Stimulated activated CD4-positive, alpha-beta T cell treated with anti-CD3 and anti-CD28 coated beads, TNF-alpha, amount 100 ng/mL, for 48 hours (primary cell): ENCODE data around the gene ARHGEF18.

Source experiments
- DNase-seq, 3 donors: peaks; one replicate each; pipeline ENCODE4 v3.0.0-alpha.2; 2020; ENCODE audit warnings: low read depth in 3 of 3

ARHGEF18 gene

DNA sequence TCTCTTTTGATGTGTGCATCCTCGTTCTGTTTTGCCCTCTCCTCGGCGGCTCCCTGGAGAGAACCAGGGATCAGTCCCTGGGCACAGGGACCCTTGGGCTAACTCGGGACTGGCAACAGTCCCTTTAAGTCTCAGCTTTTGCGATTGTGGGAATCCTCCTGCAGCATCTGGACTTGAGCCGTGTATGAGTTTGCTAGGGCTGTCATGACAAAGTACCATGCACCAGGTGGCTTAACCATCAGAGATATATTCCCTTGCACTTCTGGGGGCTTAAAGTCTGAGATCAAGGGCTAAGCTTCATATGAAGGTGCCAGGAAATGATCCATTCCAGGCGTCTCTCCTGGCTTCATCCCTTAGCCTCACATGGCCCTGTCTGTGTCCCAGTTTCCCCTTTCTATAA is 34.5 kb downstream of the ARHGEF18 start:
- DNase-seq, result no peak

DNA sequence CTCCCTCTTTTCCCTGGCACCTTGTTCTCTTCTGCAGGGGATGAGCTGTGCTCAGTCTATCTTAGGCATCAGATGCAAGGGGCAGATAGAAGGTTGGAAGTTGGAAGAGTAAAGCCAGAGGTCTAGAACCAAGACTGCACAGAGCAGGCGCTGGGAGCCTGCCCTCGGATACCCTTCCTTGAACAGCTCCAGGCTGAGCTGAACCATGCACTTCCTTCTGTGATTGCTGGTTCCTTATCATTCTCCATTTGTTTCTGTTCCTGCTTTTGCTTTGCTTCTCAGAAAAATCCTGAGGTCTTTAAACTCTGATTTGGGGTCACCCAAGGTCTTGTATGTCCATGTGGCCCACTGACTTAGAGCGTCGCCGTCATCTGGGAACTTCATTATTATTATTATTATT is 36.3 kb downstream of the ARHGEF18 start:
- no peak for DNase-seq

DNA sequence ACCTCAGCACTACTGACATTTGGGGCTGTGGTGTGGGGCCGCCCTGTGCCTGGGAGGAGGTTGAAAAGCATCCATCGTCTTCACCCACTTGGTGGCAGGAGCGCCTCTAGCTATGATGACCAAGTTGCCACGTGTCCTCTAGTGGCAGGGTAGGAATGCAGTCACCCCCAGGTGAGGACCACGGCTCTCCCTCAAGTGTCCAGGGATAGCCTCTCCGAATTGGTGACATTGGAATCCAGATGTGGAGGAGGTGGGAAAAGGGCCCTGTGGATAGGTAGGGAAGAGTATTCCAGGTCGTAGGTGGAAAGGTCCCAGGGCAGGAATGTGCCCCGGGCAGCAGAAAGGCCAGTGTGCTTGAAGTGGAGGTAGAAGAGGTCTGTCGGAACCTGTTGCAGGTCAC is 37.6 kb downstream of the ARHGEF18 start:
- DNase-seq, result no peak

DNA sequence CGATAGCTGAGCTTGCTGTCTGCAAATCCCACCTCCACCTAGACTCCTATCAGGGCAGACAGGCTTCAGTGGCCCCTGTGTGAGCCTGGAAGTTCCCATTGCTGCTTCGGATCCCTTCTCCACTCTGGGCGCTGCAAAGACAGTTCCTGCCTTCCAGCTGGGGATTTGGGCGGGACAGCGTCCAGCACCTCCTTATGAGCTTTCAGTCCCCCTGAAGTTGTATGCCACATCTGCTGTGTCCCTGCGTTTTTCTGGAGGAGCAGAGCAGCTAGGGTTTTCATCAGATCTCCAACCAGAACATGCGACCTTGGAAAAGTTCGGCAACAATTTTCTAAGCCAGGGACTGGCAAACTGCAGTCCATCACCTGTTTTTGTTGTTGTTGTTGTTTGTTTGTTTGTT is 38.0 kb downstream of the ARHGEF18 start:
- DNase-seq, result no peak

DNA sequence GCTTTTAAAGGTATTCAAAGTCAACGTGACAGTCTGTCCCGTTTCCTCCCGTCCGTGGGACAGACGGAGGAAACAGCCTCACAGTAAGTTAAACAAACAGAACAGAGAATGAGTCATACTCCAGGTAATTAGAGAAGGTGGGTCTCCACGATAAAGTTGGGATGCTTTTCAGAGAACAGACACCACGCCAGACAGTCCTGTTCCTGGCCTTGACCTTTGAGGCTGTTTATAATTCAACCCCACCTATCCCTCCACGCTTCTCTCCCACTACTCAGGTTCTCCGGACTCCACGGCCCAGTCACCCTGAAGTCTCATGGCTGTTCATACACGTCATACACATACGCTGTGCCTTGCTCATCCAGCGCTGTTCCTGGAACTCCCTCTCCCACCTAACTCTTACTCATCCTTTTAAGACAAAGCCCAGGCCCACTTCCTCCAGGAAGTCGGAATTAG is 42.5 kb downstream of the ARHGEF18 start:
- DNase-seq, result no peak

DNA sequence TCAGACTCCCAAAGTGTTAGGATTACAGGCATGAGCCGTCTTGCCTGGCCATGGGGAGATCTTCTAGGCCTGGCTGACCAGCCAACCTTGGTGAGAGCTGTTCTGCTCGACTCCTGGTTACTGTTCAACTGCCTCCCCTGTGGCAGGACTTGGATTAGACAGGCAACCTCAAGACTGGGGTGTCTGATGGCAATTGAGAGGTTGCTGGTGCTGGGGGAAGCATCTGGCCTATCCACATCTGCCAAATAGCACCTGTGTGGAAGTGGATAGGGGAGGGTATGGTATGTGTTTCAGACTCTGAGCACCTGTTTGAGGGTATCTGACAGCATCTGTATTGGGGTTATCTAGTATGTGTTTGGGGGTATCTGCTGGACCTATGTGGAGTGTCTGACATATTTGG is 44.7 kb downstream of the ARHGEF18 start:
- DNase-seq, result no peak

DNA sequence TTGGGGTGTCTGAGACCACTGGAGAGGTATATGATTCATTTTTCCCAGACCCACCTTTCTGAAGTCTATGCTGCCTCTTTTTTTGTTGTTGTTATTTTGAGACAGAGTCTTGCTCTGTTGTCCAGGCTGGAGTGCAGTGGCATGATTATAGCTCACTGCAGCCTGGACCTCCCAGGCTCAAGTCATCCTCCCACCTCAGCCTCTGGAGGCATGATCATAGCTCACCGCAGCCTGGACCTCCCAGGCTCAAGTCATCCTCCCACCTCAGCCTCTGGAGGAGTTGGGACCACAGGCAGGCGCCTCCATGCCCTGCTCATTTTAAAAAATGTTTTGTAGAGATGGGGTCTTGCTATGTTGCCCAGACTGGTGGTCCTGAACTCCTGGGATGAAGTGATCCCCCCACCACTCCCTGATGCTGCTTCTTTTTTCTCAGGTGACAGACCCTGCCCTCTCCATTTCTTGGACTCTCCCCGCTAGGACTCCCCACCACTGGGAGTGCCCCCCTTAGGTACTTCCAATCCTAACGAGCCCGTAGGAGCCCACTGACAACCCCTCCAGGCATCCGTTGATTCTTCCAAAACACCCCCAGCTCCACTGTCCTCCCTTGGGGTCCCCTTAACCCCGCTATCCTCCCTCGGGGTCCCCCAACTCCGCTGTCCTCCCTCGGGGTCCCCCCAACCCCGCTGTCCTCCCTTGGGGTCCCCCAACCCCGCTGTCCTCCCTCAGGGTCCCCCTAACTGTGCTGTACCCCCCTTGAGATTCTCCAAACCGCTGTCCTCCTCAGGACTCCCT is 45.4 kb downstream of the ARHGEF18 start:
- no peak for DNase-seq

DNA sequence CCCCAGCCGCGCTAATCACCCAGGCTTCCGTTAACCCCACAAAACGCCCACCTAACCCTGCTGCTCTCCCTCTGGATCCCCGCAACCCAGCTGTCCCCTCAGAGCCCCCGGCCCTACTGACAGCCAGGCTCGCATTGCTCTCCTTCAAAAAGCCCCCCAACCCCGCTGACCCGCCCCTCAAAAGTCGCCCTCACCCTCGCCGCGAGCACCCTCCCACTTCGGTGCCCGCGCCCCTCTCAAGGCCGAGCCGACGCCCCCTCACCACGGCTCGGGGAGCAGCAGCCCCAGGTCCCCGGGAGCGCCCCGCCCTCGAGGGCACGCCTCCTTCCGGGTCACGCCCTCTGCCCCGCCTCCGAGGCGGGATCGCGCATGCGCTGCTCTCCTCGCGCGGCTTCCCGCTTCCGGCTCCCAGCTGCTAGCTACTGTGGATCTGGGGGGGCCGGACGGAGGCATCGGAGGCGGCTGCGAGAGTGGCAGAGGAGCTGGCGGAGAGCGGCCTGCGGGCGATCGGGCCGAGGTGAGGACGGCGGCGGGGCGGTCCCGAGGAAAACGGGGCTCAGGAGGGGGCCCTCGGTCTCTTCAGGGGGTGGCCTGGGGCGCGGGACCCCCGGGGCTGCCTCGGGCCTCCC is 46.1 kb downstream of the ARHGEF18 start:
- peak; percentile 77 to 88 (median 82) for DNase-seq

DNA sequence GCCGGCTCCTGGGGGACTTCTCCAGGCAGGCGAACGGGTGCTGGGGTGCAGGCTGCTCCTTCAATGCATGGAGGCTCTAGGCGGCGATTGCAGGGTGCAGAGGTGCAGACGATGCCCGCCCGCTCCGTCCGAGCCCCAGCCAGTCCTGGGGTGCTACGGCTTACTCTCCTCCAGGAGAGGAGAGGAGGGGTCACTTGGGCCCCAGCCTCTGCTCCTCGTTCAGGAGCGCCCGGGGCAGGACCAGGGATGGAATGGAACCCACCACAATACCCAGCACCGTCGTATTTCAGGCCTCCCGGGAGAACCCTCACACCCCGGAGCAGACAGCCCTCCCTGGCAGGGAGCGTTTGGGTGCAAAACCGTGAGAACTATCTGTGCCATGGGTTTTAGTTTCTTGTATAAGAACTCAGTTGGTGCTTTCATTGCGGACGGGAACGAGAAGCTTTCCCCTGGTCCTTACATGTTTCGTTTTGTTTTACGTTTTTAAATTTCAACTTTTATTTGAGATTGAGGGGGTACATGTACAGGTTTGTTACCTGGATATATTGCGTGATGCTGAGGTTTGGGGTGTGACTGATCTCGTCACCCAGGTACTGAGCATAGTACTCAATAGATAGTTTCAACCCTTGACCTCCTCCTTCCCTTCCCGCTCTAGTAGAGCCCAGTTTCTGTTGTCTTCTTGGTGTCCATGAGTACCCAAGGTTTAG is 46.8 kb downstream of the ARHGEF18 start:
- no peak for DNase-seq

DNA sequence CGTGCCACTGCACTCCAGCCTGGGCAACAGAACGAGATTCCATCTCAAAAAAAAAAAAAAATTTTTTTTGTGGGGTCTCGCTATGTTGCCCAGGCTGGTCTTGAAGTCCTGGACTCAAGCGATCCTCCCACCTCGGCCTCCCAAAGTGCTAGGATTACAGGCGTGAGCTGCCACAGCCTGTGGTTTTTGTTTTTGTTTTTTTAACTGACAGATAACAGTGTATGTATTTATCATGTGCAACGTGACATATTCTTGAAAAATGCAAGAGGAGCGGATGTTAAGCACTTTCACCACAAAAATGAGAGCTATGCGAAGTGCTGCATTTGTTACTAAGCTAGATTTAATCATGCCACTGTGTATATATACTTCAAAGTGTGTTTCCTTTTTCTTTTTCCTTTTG is 49.0 kb downstream of the ARHGEF18 start:
- DNase-seq, result no peak
